Kidney (tissue), 14 donors: ENCODE results near the gene PPP4R3B. TPM values are rescaled to one million over a fixed set of nuclear protein-coding genes. Genes with fewer than 3 reads are reported as not detected.

ENCODE experiments used
- DNase-seq, 5 donors: peaks; one replicate each; pipeline ENCODE4 v3.0.0-alpha.2; 2013 to 2020
- FAIRE-seq: peaks from 2 replicates; lab custom pipeline; 2012; peaks lifted over from hg19 to GRCh38; lab: Jason Lieb, UNC
- H3K27ac ChIP-seq, 2 donors: one replicate each; pipeline ENCODE4 v1.7.0; 2013; ENCODE audit warnings: low read depth in 2 of 2, low read length in 2 of 2, inconsistent platforms in 1 of 2
- H3K27me3 ChIP-seq: one replicate; pipeline ENCODE4 v1.7.1; 2013; ENCODE audit warnings: low read length, inconsistent platforms; ENCODE audit not compliant: control insufficient read depth, insufficient read depth
- H3K36me3 ChIP-seq, 3 donors: one replicate each; pipeline versions ENCODE4 v1.7.0 to v1.7.1; 2013; ENCODE audit warnings: low read length in 3 of 3, control low read depth in 1 of 3, inconsistent platforms in 1 of 3; ENCODE audit not compliant: insufficient read depth in 3 of 3, control insufficient read depth in 2 of 3
- H3K4me1 ChIP-seq, 3 donors: one replicate each; pipeline versions ENCODE4 v1.7.0 to v1.7.1; 2013; ENCODE audit warnings: low read length in 3 of 3, inconsistent platforms in 1 of 3, low read depth in 1 of 3; ENCODE audit not compliant: control insufficient read depth in 2 of 3, insufficient read depth in 2 of 3
- H3K4me3 ChIP-seq, 3 donors: one replicate each; pipeline versions ENCODE4 v1.7.0 to v1.8.1; 2013; ENCODE audit warnings: low read length in 3 of 3, control low read depth in 1 of 3, inconsistent platforms in 1 of 3
- H3K9ac ChIP-seq, 3 donors: one replicate each; pipeline versions ENCODE4 v1.7.0 to v1.7.1; 2013; ENCODE audit warnings: low read length in 3 of 3, control low read depth in 1 of 3, inconsistent platforms in 1 of 3
- H3K9me3 ChIP-seq, 3 donors: one replicate each; pipeline versions ENCODE4 v1.7.0 to v1.7.1; 2013; ENCODE audit warnings: low read length in 3 of 3, control low read depth in 1 of 3, inconsistent platforms in 1 of 3; ENCODE audit not compliant: control insufficient read depth in 2 of 3, insufficient read depth in 1 of 3
- intact Hi-C: fragments of 100-400 bp; cut with DNase I; formaldehyde crosslinking; loops from one replicate; pipeline ENCODE4 v1.11.1; 2022
- polyA plus RNA-seq: library from polyadenylated mRNA; stranded (reverse); fragments of 350-450 nt; fragmentation: Illumina TruSeq; extraction: RNeasy Lipid Tissue Mini Kit (QIAGEN cat#74804); gene quantifications from one replicate; pipeline ENCODE4 v1.2.3, GENCODE V29; 2014; ENCODE audit warnings: low read depth, low replicate concordance; ENCODE audit not compliant: insufficient read depth
- total RNA-seq: library from RNA; stranded (reverse); fragmentation: NEBNext Ultra II Directional; extraction: Animal tissue kit (Norgen Biotek cat#: 25700); gene quantifications from one replicate; pipeline ENCODE4 v1.2.1, GENCODE V29; 2021
- TF ChIP-seq, protein P1 (sequence below): IDR thresholded peaks from 3 replicates; pipeline ENCODE4 v1.5.1; 2012; ENCODE audit warnings: mild to moderate bottlenecking, moderate library complexity, borderline replicate concordance; ENCODE audit not compliant: insufficient read depth; ENCODE audit errors: extremely low read depth
- donor health status: control.
- donor health status: control.
- donor health status: control.
- donor health status: control.
- donor health status: control.
- donor health status: DM: yes; HTN: yes; CAD: no.
- donor health status: Normal renal cell carcinoma (clear cell type).

The PPP4R3B gene
- total and polyA plus RNA-seq, 2 donors from 2014 or later: 24.0 to 66.0 TPM

- FAIRE-seq (no peak), DNase-seq (no peak)
- H3K27ac ChIP-seq: no peak overlapping the region
- TF ChIP-seq, protein P1, sequence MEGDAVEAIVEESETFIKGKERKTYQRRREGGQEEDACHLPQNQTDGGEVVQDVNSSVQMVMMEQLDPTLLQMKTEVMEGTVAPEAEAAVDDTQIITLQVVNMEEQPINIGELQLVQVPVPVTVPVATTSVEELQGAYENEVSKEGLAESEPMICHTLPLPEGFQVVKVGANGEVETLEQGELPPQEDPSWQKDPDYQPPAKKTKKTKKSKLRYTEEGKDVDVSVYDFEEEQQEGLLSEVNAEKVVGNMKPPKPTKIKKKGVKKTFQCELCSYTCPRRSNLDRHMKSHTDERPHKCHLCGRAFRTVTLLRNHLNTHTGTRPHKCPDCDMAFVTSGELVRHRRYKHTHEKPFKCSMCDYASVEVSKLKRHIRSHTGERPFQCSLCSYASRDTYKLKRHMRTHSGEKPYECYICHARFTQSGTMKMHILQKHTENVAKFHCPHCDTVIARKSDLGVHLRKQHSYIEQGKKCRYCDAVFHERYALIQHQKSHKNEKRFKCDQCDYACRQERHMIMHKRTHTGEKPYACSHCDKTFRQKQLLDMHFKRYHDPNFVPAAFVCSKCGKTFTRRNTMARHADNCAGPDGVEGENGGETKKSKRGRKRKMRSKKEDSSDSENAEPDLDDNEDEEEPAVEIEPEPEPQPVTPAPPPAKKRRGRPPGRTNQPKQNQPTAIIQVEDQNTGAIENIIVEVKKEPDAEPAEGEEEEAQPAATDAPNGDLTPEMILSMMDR: no peak
- no peak overlapping the region for H3K9ac ChIP-seq
- H3K4me3 ChIP-seq: no peak overlapping the region
- no peaks in the 10 kb centered on the region for H3K4me1 ChIP-seq
- H3K9me3 ChIP-seq: no peaks in the 10 kb centered on the region
- H3K27me3 ChIP-seq: no peaks in the 10 kb centered on the region
- peaks cover 4 to 21% (median 4%) of the 10 kb centered on the region in 3 donors for H3K36me3 ChIP-seq
- intact Hi-C loops: no loop called here
Observed at GRCh38 chr2:55636831-55637230, 19.4 kb upstream of the PPP4R3B start.

- intact Hi-C loops: no loop called here
- H3K9ac ChIP-seq: no peak overlapping the region
- FAIRE-seq: no peak
- TF ChIP-seq, protein P1: no peak
- no peak for DNase-seq
- peaks cover 0 to 5% (median 0%) of the 10 kb centered on the region in 3 donors for H3K36me3 ChIP-seq
- H3K27me3 ChIP-seq: no peaks in the 10 kb centered on the region
- no peak overlapping the region for H3K27ac ChIP-seq
- H3K4me3 ChIP-seq: no peak overlapping the region
- H3K9me3 ChIP-seq: no peaks in the 10 kb centered on the region
- peaks cover 0 to 2% (median 0%) of the 10 kb centered on the region in 3 donors for H3K4me1 ChIP-seq
Observed at GRCh38 chr2:55628931-55629330, 11.5 kb upstream of the PPP4R3B start.

GRCh38 chr2:55627915-55628314 lies 10.5 kb upstream of the PPP4R3B start:
- no peak overlapping the region for H3K27ac ChIP-seq
- TF ChIP-seq, protein P1: no peak
- peaks cover 0 to 5% (median 0%) of the 10 kb centered on the region in 3 donors for H3K36me3 ChIP-seq
- DNase-seq (no peak), FAIRE-seq (no peak)
- intact Hi-C loops: no loop called here
- no peaks in the 10 kb centered on the region for H3K27me3 ChIP-seq
- H3K4me3 ChIP-seq: no peak overlapping the region
- H3K4me1 ChIP-seq: peaks cover 0 to 2% (median 0%) of the 10 kb centered on the region in 3 donors
- H3K9me3 ChIP-seq: no peaks in the 10 kb centered on the region
- H3K9ac ChIP-seq: no peak overlapping the region

GRCh38 chr2:55621802-55622201 lies 4.4 kb upstream of the PPP4R3B start:
- DNase-seq: no peak
- FAIRE-seq: no peak
- H3K9me3 ChIP-seq: no peaks in the 10 kb centered on the region
- H3K4me1 ChIP-seq: peaks cover 0 to 14% (median 8%) of the 10 kb centered on the region in 3 donors
- no peaks in the 10 kb centered on the region for H3K27me3 ChIP-seq
- TF ChIP-seq, protein P1: no peak
- peaks cover 0 to 5% (median 0%) of the 10 kb centered on the region in 3 donors for H3K36me3 ChIP-seq
- no peak overlapping the region for H3K4me3 ChIP-seq
- no peak overlapping the region for H3K9ac ChIP-seq
- intact Hi-C loops: no loop called here
- no peak overlapping the region for H3K27ac ChIP-seq
